HG03103 (cell line): Measurements from ENCODE around the gene ULBP1.
"Not testable (repeated sequence)": the region's sequence is repeated elsewhere in the genome, so short reads cannot be mapped to it uniquely, and the experiment has no call there.

Experiments
- ATAC-seq: cut with Tn5 transposase; IDR thresholded peaks from one replicate; pipeline ENCODE4 v1.9.1; 2021; ENCODE audit warnings: low read depth; ENCODE audit not compliant: unreplicated experiment

ULBP1 gene

GRCh38 chr6:149951096-149951495 is 12.6 kb upstream of the ULBP1 start:
- ATAC-seq = no peak

- ATAC-seq = no peak
Measured at GRCh38 chr6:149951626-149952025, 12.1 kb upstream of the ULBP1 start.

DNA sequence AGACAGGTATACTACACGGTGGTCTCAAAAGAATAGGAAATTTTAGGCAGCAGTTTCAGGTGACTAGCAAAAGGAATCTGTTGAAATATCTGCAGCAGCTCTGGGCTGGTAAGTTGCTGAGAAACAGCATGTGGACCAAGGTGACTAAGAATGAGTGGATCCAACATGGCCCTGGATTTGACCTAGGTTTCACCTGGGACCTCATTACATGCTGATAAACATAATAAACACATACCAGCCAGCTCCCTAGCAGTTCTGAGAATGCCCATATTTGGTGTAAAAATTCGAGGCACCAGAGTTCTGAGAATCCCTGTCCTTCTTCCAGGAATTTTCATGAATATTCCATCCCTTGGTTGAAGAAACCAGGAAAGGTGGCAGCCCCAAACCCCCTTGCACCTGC is 10.4 kb upstream of the ULBP1 start:
- not testable (repeated sequence) for ATAC-seq

DNA sequence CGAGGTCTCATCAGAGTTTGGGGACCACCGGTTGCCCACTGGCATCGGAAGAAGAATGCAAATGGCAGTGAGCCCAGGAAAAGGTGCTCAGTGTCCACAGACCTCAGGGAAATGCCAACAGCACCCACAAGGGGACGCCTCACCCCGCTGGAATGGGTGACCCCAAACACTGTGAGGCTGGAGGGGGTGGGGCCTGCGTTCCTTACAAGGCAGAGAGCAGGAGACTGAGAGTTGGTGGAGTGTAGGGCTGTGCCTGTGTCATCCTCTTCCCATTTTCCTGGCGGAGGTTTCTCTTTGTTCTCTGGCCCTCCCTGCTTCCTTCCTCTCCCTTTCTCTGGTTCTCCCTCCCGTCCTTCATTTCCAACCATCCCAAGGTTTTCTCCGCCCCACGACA is 9.8 kb upstream of the ULBP1 start:
- not testable (repeated sequence) for ATAC-seq

GRCh38 chr6:149954328-149954983 is 9.3 kb upstream of the ULBP1 start:
- ATAC-seq = not testable (repeated sequence)

DNA sequence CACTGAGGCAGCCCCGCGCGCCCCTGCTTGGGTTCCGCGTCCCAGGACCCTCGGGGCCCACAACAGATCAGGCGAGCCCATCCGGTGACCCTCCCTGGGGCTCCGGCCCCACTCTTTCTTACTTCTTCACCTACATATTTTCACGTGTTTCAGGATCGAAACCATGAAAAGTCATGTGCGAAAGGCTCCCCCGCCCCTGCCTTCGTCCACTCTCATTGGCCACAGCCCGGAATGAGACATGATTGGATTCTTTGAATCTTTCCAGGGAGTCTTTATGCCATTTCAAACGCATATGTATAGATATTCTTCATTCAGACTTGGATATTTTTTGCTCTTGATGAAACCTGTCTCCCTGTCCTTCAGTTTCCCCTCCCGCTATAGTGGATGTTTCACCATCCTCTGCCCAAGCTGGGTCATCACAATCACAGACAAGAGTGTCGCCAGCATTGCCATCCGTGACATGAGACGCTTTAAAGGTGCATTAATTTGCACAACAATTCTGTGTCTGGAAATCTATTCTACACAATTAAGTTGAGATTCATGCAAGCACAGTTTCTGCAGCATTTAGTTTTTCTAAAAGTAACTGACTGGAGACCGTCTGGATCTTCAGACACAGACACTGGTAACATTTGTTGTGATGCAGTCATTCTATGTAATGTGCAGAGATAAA is 8.6 kb upstream of the ULBP1 start:
- not testable (repeated sequence) for ATAC-seq

- ATAC-seq = not testable (repeated sequence)
Measured at GRCh38 chr6:149955654-149956317, 8.0 kb upstream of the ULBP1 start.

DNA sequence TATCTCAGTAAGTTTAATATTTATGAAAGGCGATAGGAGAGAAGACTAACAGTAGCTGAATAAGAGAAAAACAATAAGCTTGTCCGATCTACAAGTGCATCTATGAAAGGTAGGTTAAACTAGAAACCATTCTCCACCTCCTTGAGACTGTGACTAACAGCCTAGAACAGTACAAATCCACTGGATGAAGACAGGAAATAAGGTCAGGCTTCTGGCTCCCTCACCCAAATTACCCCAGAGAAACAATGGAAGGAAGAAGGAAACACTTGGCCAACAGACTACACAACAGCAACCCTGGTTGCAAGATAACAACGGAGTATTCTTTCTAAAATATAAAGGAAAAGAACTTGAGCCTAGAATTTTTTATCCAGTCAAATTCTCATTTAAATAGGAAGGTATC is 5.6 kb upstream of the ULBP1 start:
- not testable (repeated sequence) for ATAC-seq

GRCh38 chr6:149959806-149960205 is 3.9 kb upstream of the ULBP1 start:
- not testable (repeated sequence) for ATAC-seq

DNA sequence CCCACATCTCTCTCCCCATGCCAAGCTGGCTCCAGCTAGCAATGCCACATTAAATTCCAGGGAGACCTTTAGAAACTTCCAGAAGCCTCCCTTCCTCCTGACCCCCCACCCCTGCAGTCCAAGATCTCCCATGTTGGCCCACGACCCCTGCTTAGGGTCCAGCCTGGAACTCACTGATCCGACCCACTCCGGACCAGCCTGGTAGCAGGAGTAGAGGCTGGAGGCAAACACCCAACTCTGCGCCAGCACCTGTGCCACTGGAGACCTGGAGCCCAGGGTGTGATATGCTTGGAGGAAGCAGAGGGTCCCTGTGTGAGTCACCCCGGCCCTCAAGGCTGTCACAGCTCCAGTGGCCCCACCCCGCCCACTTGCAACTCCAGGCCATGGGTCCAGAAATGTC is 3.3 kb upstream of the ULBP1 start:
- no peak for ATAC-seq

- ATAC-seq = no peak
Measured at GRCh38 chr6:149961728-149962425, 1.9 kb upstream of the ULBP1 start.

GRCh38 chr6:149962461-149963211 is 1.1 kb upstream of the ULBP1 start:
- ATAC-seq = no peak

GRCh38 chr6:149963212-149963461 is 606 bp upstream of the ULBP1 start:
- peak; percentile 30 for ATAC-seq

DNA sequence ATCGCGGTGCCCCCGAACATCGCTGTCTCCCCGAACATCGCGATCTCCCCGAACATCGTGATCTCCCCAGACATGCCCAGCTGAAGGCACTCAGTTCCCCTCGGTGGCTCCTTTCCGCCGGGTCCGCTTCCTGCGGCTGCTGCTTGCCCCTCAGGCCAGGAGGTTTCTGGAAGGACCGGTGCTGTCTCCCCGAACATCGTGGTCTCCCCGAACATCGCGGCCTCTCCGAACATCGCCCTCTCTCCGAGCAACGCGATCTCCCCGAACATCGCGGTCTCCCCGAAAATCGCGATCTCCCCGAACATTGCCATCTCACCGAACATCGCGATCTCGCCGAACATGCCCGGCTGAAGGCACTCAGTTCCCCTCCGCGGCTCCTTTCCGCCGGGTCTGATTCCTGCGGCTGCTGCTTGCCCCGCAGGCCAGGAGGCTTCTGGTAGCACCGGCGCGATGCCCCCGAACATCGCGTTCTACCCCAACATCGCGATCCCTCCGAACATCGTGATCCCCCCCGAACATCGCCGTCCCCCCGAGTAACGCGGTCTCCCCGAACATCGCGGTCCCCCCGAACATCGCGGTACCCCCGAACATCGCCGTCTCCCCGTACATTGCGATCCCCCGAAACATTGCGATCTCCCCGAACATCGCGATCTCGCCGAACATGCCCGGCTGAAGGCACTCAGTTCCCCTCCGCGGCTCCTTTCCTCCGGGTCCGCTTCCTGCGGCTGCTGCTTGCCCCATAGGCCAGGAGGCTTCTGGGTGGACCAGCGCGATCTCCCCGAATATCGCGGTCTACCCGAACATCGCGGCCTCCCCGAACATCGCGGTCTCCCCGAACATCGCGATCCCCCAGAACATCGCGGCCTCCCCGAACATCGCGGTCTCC is 808 bp downstream of the ULBP1 start:
- no peak for ATAC-seq

DNA sequence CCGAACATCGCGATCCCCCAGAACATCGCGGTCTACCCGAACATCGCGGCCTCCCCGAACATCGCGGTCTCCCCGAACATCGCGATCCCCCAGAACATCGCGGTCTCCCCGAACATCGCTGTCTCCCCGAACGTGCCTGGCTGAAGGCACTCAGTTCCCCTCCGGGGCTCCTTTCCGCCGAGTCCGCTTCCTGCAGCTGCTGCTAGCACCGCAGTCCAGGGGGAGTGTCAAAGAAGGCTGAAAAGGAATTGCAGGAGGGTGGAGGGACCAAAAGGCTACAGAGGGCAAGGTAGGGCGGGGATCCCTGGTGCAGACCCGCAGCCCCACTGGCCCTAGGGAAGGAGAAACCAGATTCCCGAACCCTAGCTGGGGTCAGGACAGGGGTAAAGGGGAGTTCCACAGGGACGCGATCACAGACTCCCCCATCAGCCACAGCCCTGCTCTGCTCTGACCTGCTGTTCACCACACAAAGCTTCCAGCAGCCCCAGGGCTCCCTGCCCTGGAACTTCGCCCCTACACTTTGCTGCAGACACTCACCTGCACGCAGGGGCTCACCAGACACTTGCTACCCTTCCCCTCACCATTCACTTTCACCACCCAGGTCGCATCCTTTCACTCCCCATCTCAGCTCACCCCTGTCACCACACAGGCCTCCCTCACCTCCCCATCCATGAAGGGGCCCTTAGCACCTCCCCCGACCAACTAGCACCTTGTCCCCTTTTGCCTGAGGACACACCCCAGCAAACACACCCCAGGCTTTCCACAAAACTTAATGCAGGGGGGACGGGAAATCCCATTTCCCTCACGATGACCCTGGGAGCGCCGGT is 1.7 kb downstream of the ULBP1 start:
- ATAC-seq = no peak

DNA sequence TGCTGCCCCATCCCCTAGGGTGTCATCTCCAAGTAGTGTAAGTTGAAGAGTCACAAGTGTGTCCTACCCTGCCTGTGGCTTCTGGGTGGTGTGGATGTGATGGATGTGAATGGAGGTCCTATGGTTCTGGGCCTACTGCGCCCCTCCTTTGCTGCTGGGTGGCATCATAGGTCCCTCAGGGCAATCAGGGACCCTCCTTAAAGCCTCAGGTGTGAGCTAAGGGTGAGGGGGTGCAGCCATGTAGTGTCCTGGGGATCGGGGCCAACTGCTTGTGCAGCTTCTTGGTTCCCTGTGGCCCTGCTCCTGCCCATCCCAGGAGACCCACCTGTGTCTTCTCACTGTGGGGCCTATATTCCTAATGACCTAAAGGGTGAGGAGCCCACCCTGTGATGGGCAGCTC is 2.6 kb downstream of the ULBP1 start:
- not testable (repeated sequence) for ATAC-seq

DNA sequence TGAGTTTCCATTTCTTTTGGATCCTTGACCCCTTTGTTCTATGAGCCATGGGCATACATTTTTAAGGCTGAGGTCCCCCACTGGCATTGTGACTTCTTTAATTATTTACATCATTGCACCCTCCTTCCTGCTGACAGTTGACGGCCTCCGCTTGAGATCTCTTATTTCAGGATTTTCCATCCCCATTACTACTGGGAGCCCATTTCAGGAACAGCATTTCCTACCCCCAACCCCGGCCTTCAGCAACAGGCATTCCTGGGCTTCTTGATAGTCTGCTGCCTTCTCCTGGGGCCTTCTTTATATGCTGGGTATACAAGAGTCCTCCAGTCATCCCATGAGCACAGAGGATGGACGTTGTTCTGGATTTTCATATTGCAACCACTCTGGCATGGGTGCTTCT is 3.8 kb downstream of the ULBP1 start:
- no peak for ATAC-seq

GRCh38 chr6:149967999-149968398 is 4.3 kb downstream of the ULBP1 start:
- not testable (repeated sequence) for ATAC-seq

- not testable (repeated sequence) for ATAC-seq
Measured at GRCh38 chr6:149968909-149969308, 5.2 kb downstream of the ULBP1 start.
